ENCODE results near the gene MAS1. TPM values are rescaled to one million over a fixed set of nuclear protein-coding genes. Genes with fewer than 3 reads are reported as not detected.

MAS1 gene
- polyA plus RNA-seq, 2 of the 4 experiments (the other 2 are of a cell fraction) = not detected

- TF ChIP-seq MAX (IDR thresholded peaks at IDR 0.05) (no peak), GATA3 (IDR thresholded peaks at IDR 0.05; ENCODE audit: borderline replicate concordance) (no peak), SMC3 (IDR thresholded peaks at IDR 0.05) (no peak), RCOR1 (IDR thresholded peaks at IDR 0.05; ENCODE audit: low read depth, low read length) (no peak), NR3C1 (IDR thresholded peaks at IDR 0.05) (no peak), USF2 (IDR thresholded peaks at IDR 0.05) (no peak), NFE2L2 (conservative IDR thresholded peaks at IDR 0.05; ENCODE audit: low read length) (no peak), HDAC2 (IDR thresholded peaks at IDR 0.05) (no peak), HOXA7 (CRISPR knock-in tag; IDR thresholded peaks at IDR 0.05) (no peak)
These were observed 6.1 kb upstream of the MAS1 start (continued) for GRCh38 chr6:159884720-159885119.

GRCh38 chr6:159886270-159886669, 4.5 kb upstream of the MAS1 start:
- Histone ChIP-seq H3K4me3 (no peak overlapping the region), H3K9me3 (no peaks in the 10 kb centered on the region), H3K27ac (no peak overlapping the region), H3K4me1 (no peaks in the 10 kb centered on the region), H3K4me2 (no peak overlapping the region)
- TF ChIP-seq TP53 (CRISPR knock-in tag; IDR thresholded peaks at IDR 0.05) (no peak), ZC3H11A (IDR thresholded peaks at IDR 0.05) (no peak), FOXS1 (CRISPR knock-in tag; IDR thresholded peaks at IDR 0.05) (no peak), HOXB5 (CRISPR knock-in tag; IDR thresholded peaks at IDR 0.05) (no peak)
- ChIA-PET POLR2A (no interaction called here), CTCF (interaction anchor here (0.7 to 1.6 kb wide), 3 partner anchors 23 to 569 kb away, joined by 3 to 5 read pairs (median 4); no protein-coding TSS in a partner anchor)
- no peak for DNase-seq (ENCODE audit: low read depth in 1 of 2, low spot score in 1 of 2)
- ATAC-seq = no peak
- 48% methylated on average over 3 of the region's 3 CpGs for WGBS (ENCODE audit: missing lambda C conversion rate)
- no peak for FAIRE-seq

GRCh38 chr6:159887146-159887545, 3.6 kb upstream of the MAS1 start:
- Histone ChIP-seq H3K4me1 (no peaks in the 10 kb centered on the region), H3K4me3 (no peak overlapping the region), H3K27ac (no peak overlapping the region), H3K9me3 (no peaks in the 10 kb centered on the region), H3K4me2 (no peak overlapping the region)
- 73% methylated on average over 3 of the region's 7 CpGs for WGBS (ENCODE audit: missing lambda C conversion rate)
- TF ChIP-seq ZSCAN20 (CRISPR knock-in tag; IDR thresholded peaks at IDR 0.05) = no peak
- TF ChIP-seq TFCP2L1 (CRISPR knock-in tag; IDR thresholded peaks at IDR 0.05) = no peak
- TF ChIP-seq MAX (IDR thresholded peaks at IDR 0.05) = no peak
- no peak for TF ChIP-seq MYC (IDR thresholded peaks at IDR 0.05; ENCODE audit: borderline replicate concordance, low read length)
- DNase-seq (ENCODE audit: low read depth in 1 of 2, low spot score in 1 of 2) (no peak), ATAC-seq (no peak), FAIRE-seq (no peak)
- POLR2A ChIA-PET = no interaction called here
- CTCF ChIA-PET = interaction anchor here (0.9 kb wide), 1 partner anchor 70 kb away, joined by 3 read pairs; no protein-coding TSS in a partner anchor

GRCh38 chr6:159887761-159888160, 3.0 kb upstream of the MAS1 start:
- Histone ChIP-seq H3K9me3 (no peaks in the 10 kb centered on the region), H3K4me3 (no peak overlapping the region), H3K27ac (no peak overlapping the region), H3K4me1 (no peaks in the 10 kb centered on the region), H3K4me2 (no peak overlapping the region)
- CTCF ChIA-PET = interaction anchor here (0.9 to 1.9 kb wide), 2 partner anchors 24 to 69 kb away, joined by 3 to 6 read pairs; no protein-coding TSS in a partner anchor
- no peak for ATAC-seq
- DNase-seq (ENCODE audit: low read depth in 1 of 2, low spot score in 1 of 2) = no peak
- TF ChIP-seq ZC3H11A (IDR thresholded peaks at IDR 0.05) (no peak), ZSCAN20 (CRISPR knock-in tag; IDR thresholded peaks at IDR 0.05) (no peak), RAD21 (conservative IDR thresholded peaks at IDR 0.05 in 1 of 2, IDR thresholded peaks at IDR 0.05 in 1 of 2) (no peak), NR3C1 (IDR thresholded peaks at IDR 0.05) (no peak), HOXB13 (CRISPR knock-in tag; IDR thresholded peaks at IDR 0.05; ENCODE audit: low read depth) (no peak)
- 51% methylated on average over 6 of the region's 6 CpGs for WGBS (ENCODE audit: missing lambda C conversion rate)
- FAIRE-seq = no peak
- POLR2A ChIA-PET = no interaction called here

- POLR2A ChIA-PET = no interaction called here
- Histone ChIP-seq H3K27ac (no peak overlapping the region), H3K9me3 (no peaks in the 10 kb centered on the region), H3K4me3 (no peak overlapping the region), H3K4me1 (no peaks in the 10 kb centered on the region), H3K4me2 (no peak overlapping the region)
- TF ChIP-seq CEBPB (IDR thresholded peaks at IDR 0.05) = no peak
- no peak for TF ChIP-seq HDAC2 (IDR thresholded peaks at IDR 0.05)
- no peak for TF ChIP-seq KDM5A (IDR thresholded peaks at IDR 0.05)
- no peak for TF ChIP-seq FOSB (CRISPR knock-in tag; IDR thresholded peaks at IDR 0.05)
- TF ChIP-seq TFCP2L1 (CRISPR knock-in tag; IDR thresholded peaks at IDR 0.05) = no peak
- TF ChIP-seq E2F6 (IDR thresholded peaks at IDR 0.05; ENCODE audit: borderline replicate concordance, low read depth) = no peak
- no peak for TF ChIP-seq CTCF (IDR thresholded peaks at IDR 0.05)
- no peak for TF ChIP-seq KDM1A (IDR thresholded peaks at IDR 0.05; ENCODE audit: low read depth)
- DNase-seq (ENCODE audit: low read depth in 1 of 2, low spot score in 1 of 2) = no peak
- no peak for FAIRE-seq
- no peak for ATAC-seq
- 24% methylated on average over 7 of the region's 7 CpGs for WGBS (ENCODE audit: missing lambda C conversion rate)
- CTCF ChIA-PET = interaction anchor here (1.2 kb wide), 1 partner anchor 43 kb away, joined by 4 read pairs; no protein-coding TSS in a partner anchor
These were observed 587 bp upstream of the MAS1 start for GRCh38 chr6:159890201-159890600.
